DND-41 (cell line): Measurements from ENCODE around the gene C22orf23.
"Not testable (repeated sequence)": the region's sequence is repeated elsewhere in the genome, so short reads cannot be mapped to it uniquely, and the experiment has no call there.

Source experiments
- ATAC-seq: fragments of 200-7000 bp; cut with Tn5 transposase; 3 replicates; pipeline ENCODE4 v1.9.1; 2021; ENCODE audit warnings: low read depth; ENCODE audit not compliant: insufficient read depth
- DNase-seq: peaks from one replicate; pipeline ENCODE4 v3.0.0-alpha.2; 2020
- H2AFZ ChIP-seq: 2 replicates; pipeline ENCODE4 v1.6.0; 2012; ENCODE audit warnings: low read depth, low read length
- H3K27ac ChIP-seq: 2 replicates; pipeline ENCODE4 v1.5.1; 2012; ENCODE audit warnings: low read length, inconsistent platforms
- H3K27me3 ChIP-seq: fragments of 200-600 bp; sonication (generic); 2 replicates; pipeline ENCODE4 v1.6.0; 2012; ENCODE audit warnings: low read length, mild to moderate bottlenecking, inconsistent platforms; ENCODE audit not compliant: insufficient read depth, poor library complexity
- H3K36me3 ChIP-seq: 2 replicates; pipeline ENCODE4 v1.5.1; 2012; ENCODE audit warnings: low read length, inconsistent platforms; ENCODE audit not compliant: insufficient read depth
- H3K4me1 ChIP-seq: 2 replicates; pipeline ENCODE4 v1.5.1; 2012; ENCODE audit warnings: mild to moderate bottlenecking, low read length; ENCODE audit not compliant: insufficient read depth
- H3K4me2 ChIP-seq: 2 replicates; pipeline ENCODE4 v1.6.0; 2012; ENCODE audit warnings: mild to moderate bottlenecking, moderate library complexity, low read length, inconsistent platforms; ENCODE audit not compliant: insufficient read depth
- H3K4me3 ChIP-seq, 2 experiments: fragments of 200-600 bp in 1 of 2; shearing (Covaris generic) in 1 of 2; 2 replicates each; pipeline ENCODE4 v1.5.1; 2012 to 2016; ENCODE audit warnings: inconsistent platforms in 2 of 2, low read length in 2 of 2, mild to moderate bottlenecking in 2 of 2, low read depth in 1 of 2, moderate library complexity in 1 of 2
- H3K79me2 ChIP-seq: 2 replicates; pipeline ENCODE4 v1.6.0; 2012; ENCODE audit warnings: low read length, inconsistent platforms; ENCODE audit not compliant: insufficient read depth
- H3K9ac ChIP-seq: 2 replicates; pipeline ENCODE4 v1.6.0; 2012; ENCODE audit warnings: low read depth, mild to moderate bottlenecking, inconsistent platforms, low read length, moderate library complexity
- H3K9me3 ChIP-seq: 2 replicates; pipeline ENCODE4 v1.5.1; 2012; ENCODE audit warnings: low read length, moderate library complexity, mild to moderate bottlenecking, inconsistent platforms; ENCODE audit not compliant: insufficient read depth, severe bottlenecking
- H4K20me1 ChIP-seq: 2 replicates; pipeline ENCODE4 v1.6.0; 2012; ENCODE audit warnings: low read length; ENCODE audit not compliant: insufficient read depth
- CTCF ChIP-seq: IDR thresholded peaks from 2 replicates; pipeline ENCODE4 v1.5.1; 2012; ENCODE audit warnings: borderline replicate concordance, low read length, moderate library complexity, mild to moderate bottlenecking; ENCODE audit not compliant: poor library complexity, severe bottlenecking; ENCODE audit errors: extremely low read depth
- EZH2 ChIP-seq: IDR thresholded peaks from 3 replicates; pipeline ENCODE4 v1.6.1; 2012; ENCODE audit warnings: borderline replicate concordance, low read depth, mild to moderate bottlenecking, moderate library complexity, low read length, inconsistent platforms; ENCODE audit not compliant: severe bottlenecking

C22orf23 gene

DNA sequence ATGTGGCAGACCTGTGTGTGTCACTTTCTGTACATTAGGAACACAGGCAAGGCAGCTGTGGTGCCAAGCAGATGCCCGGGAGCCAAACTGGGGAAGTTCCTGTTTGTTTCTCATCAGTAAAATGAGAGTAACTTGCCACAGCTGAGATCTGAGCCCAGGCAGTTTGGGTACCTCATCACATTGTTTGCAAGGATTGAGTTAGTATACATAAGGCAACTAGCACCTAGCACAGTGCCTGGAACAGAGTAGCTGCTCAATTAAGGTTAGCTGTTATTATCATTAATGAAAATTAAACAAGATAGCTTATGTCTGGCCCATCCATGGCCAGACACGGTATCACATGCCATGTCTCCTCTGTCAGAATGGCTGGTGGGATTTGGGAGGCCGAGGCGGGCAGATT is 23.1 kb upstream of the C22orf23 start:
- no peak overlapping the region for H3K4me3 ChIP-seq
- TF ChIP-seq EZH2, result no peak
- TF ChIP-seq CTCF, result no peak
- no peaks in the 10 kb centered on the region for H3K4me1 ChIP-seq
- peaks cover 10% of the 10 kb centered on the region; the same call in 1 of the 2 replicates for H4K20me1 ChIP-seq
- H3K9ac ChIP-seq, result no peak overlapping the region
- H3K9me3 ChIP-seq, result no peaks in the 10 kb centered on the region
- no peaks in the 10 kb centered on the region for H3K27me3 ChIP-seq
- no peak overlapping the region for H3K4me2 ChIP-seq
- no peak overlapping the region for H2AFZ ChIP-seq
- H3K27ac ChIP-seq, result no peak overlapping the region
- DNase-seq, result no peak
- ATAC-seq, result no peak
- H3K79me2 ChIP-seq, result no peaks in the 10 kb centered on the region
- no peaks in the 10 kb centered on the region for H3K36me3 ChIP-seq

- H3K27ac ChIP-seq, DNase-seq, H3K9me3 ChIP-seq, H3K4me1 ChIP-seq, H3K9ac ChIP-seq, H3K36me3 ChIP-seq, H2AFZ ChIP-seq, H4K20me1 ChIP-seq, ATAC-seq, H3K79me2 ChIP-seq, H3K4me3 ChIP-seq, H3K4me2 ChIP-seq, H3K27me3 ChIP-seq: not testable (repeated sequence)
Observed at GRCh38 chr22:37976022-37976421, 22.6 kb upstream of the C22orf23 start.

GRCh38 chr22:37975153-37975552 is 21.8 kb upstream of the C22orf23 start:
- Histone ChIP-seq H3K27ac (no peak overlapping the region), H2AFZ (no peak overlapping the region), H3K4me1 (no peaks in the 10 kb centered on the region), H3K9ac (no peak overlapping the region), H3K27me3 (no peaks in the 10 kb centered on the region), H3K4me2 (no peak overlapping the region), H3K9me3 (no peaks in the 10 kb centered on the region), H3K36me3 (no peaks in the 10 kb centered on the region), H3K4me3 (no peak overlapping the region), H4K20me1 (peaks cover 12% of the 10 kb centered on the region), H3K79me2 (no peaks in the 10 kb centered on the region)
- DNase-seq (no peak), ATAC-seq (no peak)
- TF ChIP-seq CTCF, result no peak
- no peak for TF ChIP-seq EZH2

DNA sequence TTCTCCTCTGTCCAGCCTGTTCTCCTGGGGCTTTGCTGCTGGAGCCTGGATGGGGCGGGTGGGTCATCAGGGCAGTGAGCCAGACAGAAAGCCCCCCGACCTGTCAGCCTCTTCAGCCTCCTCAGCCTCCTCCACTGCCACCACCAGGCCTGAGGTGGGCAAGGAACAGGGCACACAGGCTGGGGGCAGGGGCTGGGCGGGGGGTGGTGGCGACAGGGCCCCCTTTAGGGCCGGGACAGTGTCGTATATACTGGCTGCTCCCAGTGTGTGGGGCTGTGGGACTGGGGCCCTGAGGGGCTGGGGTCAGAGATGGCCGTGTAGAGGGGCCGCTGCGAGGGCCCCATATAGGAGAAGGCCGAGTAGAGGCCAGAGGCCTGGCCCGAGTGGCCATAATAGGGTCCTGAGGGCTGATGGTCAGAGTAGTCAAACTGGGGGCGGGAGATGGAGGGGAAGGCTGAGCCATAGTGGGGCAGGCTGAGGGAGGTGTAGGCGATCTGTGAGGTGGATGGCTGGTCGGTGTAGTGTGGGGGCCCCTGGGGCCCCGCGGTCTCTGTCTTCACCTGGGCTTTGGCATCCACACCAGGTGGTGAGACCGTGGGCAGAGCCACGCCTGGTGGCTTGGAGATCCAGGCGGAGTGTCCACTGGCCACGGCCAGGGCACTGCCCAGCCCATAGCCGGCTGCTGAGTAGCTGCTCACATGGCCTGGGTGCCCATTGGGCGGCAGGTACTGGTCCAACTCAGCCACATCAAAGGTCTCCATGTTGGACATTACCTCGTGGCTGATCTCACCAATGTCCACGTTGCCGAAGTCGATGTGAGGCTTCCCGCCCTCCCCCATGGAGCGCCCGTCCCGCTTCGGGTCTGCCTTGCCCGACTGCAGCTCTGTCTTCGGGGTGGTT is 20.1 kb upstream of the C22orf23 start:
- Histone ChIP-seq H3K9me3 (no peaks in the 10 kb centered on the region), H4K20me1 (peaks cover 12% of the 10 kb centered on the region), H2AFZ (no peak overlapping the region), H3K4me3 (no peak overlapping the region), H3K9ac (no peak overlapping the region), H3K4me2 (no peak overlapping the region), H3K27ac (no peak overlapping the region), H3K27me3 (no peaks in the 10 kb centered on the region), H3K36me3 (peaks cover 8% of the 10 kb centered on the region), H3K79me2 (no peaks in the 10 kb centered on the region), H3K4me1 (no peaks in the 10 kb centered on the region)
- ATAC-seq, result no peak
- no peak for DNase-seq
- no peak for TF ChIP-seq EZH2
- TF ChIP-seq CTCF, result no peak
